DMS114 treated with DMSO at 0.1 percent for 48 hours (cell line): ENCODE results near the gene CUEDC1.
"Not testable (repeated sequence)": the region's sequence is repeated elsewhere in the genome, so short reads cannot be mapped to it uniquely, and the experiment has no call there.

Experiments
- DNase-seq: peaks from one replicate; lab custom pipeline; 2025; ENCODE audit not compliant: unreplicated experiment; lab: John Stamatoyannopoulos, UW

CUEDC1 gene

DNA sequence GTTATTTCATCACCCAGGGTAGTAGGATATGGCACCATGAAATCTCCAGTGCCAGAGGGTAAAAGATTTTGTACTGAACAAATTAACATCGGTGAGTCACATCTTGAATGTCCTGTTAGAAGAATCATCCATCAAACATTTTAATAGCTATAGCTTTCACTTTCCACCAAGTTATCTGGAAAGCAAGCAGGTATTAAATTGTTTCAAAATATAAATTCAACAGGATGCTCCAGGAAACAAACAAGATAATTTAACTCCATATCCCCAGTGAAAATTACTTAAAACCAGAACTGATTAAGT is 30.4 kb upstream of the CUEDC1 start:
- DNase-seq, result no peak

GRCh38 chr17:57984936-57985674 is 29.9 kb upstream of the CUEDC1 start:
- DNase-seq, result no peak

DNA sequence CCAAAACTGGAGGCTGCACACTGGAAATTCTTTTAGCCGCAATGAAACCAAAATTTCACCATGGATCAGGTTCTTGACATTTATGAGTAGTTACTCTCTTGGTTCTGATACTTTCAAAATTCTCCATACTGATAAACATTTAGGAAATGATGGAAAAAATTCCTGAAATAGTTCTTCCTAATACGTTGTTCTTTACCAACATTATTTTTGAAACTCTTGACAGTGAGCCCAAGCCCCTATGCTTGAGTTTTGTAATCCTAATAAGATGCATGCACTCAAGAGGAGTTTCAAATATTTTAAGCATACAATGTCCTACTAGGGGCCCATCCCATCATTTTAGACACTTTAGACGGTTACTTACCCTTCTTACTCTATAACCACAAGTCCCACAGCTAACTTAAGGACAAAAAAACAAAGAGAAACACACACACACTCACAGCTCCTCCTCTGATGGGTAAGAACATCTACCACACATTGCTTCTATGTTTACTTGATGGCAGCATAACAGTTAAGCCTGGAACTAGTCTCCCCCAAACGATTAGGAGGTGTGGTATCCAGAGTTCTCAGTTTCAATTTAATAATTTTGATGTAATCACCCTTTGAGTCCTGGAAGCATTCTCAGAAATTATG is 29.2 kb upstream of the CUEDC1 start:
- DNase-seq, result no peak

GRCh38 chr17:57983446-57983845 is 28.2 kb upstream of the CUEDC1 start:
- no peak for DNase-seq

- DNase-seq, result no peak
These were observed 27.4 kb upstream of the CUEDC1 start for GRCh38 chr17:57982452-57983170.

- no peak for DNase-seq
These were observed 25.3 kb upstream of the CUEDC1 start for GRCh38 chr17:57980522-57980921.

DNA sequence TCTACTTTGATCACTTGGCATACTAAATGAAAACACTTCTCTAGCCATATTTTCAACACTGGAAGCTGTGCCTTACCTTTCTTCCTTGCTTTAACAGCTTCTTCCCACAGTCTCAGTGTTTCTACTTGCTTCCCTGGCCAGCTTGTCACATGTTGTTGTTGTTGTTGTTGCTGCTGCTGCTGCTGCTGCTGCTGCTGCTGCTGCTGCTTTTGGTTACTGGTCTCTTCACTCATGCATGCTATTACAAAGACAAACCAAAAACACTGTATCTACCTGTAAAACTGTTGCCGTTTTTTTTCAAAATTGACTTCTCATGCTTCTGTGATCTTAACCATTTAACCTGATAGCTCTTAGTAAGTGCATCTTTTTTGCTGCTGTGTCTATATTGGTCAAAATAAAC is 23.9 kb upstream of the CUEDC1 start:
- DNase-seq, result no peak

- no peak for DNase-seq
These were observed 21.4 kb upstream of the CUEDC1 start for GRCh38 chr17:57976594-57976993.

GRCh38 chr17:57975044-57975443 is 19.8 kb upstream of the CUEDC1 start:
- DNase-seq, result no peak

DNA sequence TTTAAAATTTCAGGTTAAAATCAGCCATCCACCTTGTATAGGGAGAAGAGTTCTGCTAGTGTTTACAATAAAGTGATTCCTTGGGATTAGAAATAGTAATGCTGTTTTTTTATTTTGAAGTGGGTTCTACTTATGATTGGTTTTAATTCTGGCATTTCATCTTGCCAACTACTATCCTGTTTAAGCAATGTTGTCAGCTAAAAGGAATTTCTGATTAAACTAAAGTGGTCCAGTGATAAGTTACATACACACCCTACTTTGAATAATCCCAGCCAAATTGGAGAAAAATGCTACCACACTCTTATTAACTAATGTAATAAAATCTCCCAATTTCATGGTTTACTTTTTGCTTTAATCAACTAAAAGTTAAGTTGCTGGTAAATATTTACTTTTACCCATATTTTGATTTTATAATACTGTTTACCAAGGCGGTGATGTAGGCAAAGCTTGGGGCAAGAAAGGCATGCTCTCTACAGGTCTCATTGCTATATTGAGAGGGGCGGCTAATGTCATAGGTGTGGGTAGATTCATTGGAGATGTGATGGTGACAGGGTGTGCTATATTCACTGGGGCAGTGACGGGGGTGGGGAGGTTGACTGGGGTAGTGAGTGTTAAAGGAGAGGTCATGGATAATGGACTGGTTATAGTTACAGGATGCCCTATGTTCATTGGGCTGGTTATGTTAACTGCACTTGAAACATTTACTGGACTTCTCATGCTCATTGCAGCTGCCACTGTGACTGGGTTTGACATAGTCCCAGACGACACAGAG is 19.0 kb upstream of the CUEDC1 start:
- DNase-seq, result not testable (repeated sequence)

DNA sequence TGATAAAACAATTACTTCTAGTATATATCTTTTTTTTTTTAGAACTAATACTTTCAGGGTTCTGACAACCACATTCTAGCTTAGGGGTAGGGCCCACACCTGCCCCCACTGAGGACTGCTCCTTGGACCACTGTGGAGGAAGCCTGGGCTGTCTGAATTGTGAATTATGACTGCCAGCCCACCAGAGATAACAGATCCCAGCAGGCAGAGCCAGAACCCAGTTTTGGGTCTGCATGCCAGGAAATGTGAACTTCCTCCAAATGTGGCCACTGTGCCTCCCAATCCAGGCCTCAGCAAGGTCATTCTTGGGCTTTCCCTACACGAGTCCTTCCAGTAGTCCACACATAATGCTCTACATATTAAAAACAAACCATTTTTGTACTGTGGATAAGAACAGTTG is 16.9 kb upstream of the CUEDC1 start:
- DNase-seq, result no peak

GRCh38 chr17:57971572-57971971 is 16.4 kb upstream of the CUEDC1 start:
- no peak for DNase-seq

- no peak for DNase-seq
These were observed 15.5 kb upstream of the CUEDC1 start for GRCh38 chr17:57970710-57971109.

GRCh38 chr17:57968456-57968855 is 13.2 kb upstream of the CUEDC1 start:
- DNase-seq, result no peak

- DNase-seq, result no peak
These were observed 11.7 kb upstream of the CUEDC1 start for GRCh38 chr17:57966875-57967274.

- no peak for DNase-seq
These were observed 11.0 kb upstream of the CUEDC1 start for GRCh38 chr17:57966246-57966645.

- DNase-seq, result no peak
These were observed 10.4 kb upstream of the CUEDC1 start for GRCh38 chr17:57965521-57966160.

DNA sequence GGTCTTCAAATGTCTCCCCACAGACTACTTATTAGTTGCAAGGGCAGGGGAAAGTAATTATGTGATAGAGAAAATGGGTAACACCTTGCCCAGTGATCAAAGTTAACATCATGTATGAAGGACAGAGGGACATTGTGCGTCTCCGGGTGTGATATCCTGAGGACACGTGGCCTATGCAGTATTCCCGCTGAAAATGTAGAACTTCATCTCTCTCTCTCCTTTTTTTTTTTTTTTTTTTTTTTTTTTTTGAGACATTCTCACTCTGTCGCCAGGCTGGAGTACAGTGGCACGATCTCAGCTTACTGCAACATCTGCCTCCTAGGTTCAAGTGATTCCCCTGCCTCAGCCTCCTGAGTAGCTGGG is 7.9 kb upstream of the CUEDC1 start:
- DNase-seq, result no peak

- no peak for DNase-seq
These were observed 7.3 kb upstream of the CUEDC1 start for GRCh38 chr17:57962279-57963148.

DNA sequence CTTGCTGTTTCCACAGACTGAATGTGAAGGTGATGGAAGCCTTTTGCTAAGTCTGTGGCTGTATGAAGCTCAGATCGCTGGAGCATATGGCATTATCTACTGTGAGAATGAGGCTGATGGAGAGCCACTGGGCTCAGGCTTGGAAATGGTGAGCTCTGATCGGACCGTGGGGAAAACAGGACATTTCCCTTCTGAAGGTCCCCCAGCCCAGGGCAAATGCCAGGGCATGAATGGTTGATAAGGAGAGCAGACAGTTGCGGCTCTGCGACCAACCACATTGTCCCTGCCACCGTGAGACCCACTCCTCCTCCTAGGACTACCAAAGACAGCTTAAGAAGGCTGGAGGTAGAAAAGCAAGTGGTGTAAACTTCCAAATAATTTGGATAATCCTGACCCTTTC is 4.7 kb upstream of the CUEDC1 start:
- no peak for DNase-seq
